CD4-positive, alpha-beta T cell (primary cell): ENCODE data around the gene TMEM72. TPM values are rescaled to one million over a fixed set of nuclear protein-coding genes. Genes with fewer than 3 reads are reported as not detected.

ENCODE experiments used
- ATAC-seq: fragments of 200-7000 bp; cut with Tn5 transposase; one replicate; pipeline ENCODE4 v1.10.0; 2022; ENCODE audit warnings: mild to moderate bottlenecking; ENCODE audit not compliant: poor library complexity
- CTCF ChIA-PET: fragments of 350-600 bp; sonication (Branson Sonifier 250); formaldehyde crosslinking; loops from one replicate; lab custom pipeline; 2021; ENCODE audit warnings: antibody characterized with exemption, inconsistent platforms; lab: Charles Lee
- POLR2A ChIA-PET: fragments of 350-600 bp; sonication (Branson Sonifier 250); formaldehyde crosslinking; loops from one replicate; lab custom pipeline; 2021; ENCODE audit warnings: antibody characterized with exemption, inconsistent platforms; lab: Charles Lee
- DNase-seq, 14 experiments: peaks; one replicate each; pipeline ENCODE4 v3.0.0-alpha.2; 2013 to 2020; ENCODE audit warnings: mixed read lengths in 2 of 14
- H3K27ac ChIP-seq, 2 donors: one replicate each; pipeline versions ENCODE4 v1.5.1 to v1.7.0; 2013; ENCODE audit warnings: low read length in 2 of 2, low read depth in 1 of 2, mild to moderate bottlenecking in 1 of 2
- H3K27me3 ChIP-seq, 2 experiments: 1 replicate in 1 of 2; 2 replicates in 1 of 2; pipeline versions ENCODE4 v1.6.1 to v1.7.0; 2013; ENCODE audit warnings: low read length in 2 of 2, control low read depth in 1 of 2, mild to moderate bottlenecking in 1 of 2, moderate library complexity in 1 of 2; ENCODE audit not compliant: insufficient read depth in 2 of 2, control insufficient read depth in 1 of 2
- H3K36me3 ChIP-seq: one replicate; pipeline ENCODE4 v1.6.1; 2013; ENCODE audit warnings: low read length, control low read depth; ENCODE audit not compliant: insufficient read depth
- H3K4me1 ChIP-seq: one replicate; pipeline ENCODE4 v1.6.1; 2013; ENCODE audit warnings: low read length, control low read depth; ENCODE audit not compliant: insufficient read depth
- H3K4me3 ChIP-seq: one replicate; pipeline ENCODE4 v1.5.1; 2013; ENCODE audit warnings: mild to moderate bottlenecking, low read length, moderate library complexity
- H3K9me3 ChIP-seq, 2 experiments: 1 replicate in 1 of 2; 2 replicates in 1 of 2; pipeline versions ENCODE4 v1.6.1 to v1.7.0; 2013; ENCODE audit warnings: low read length in 2 of 2, mild to moderate bottlenecking in 2 of 2, control low read depth in 1 of 2, moderate library complexity in 1 of 2; ENCODE audit not compliant: control insufficient read depth in 1 of 2, insufficient read depth in 1 of 2
- H3K27ac Mint-ChIP-seq: one replicate; pipeline ENCODE4 v1.8.0; 2020; ENCODE audit warnings: mixed read lengths
- H3K27me3 Mint-ChIP-seq: one replicate; pipeline ENCODE4 v1.8.0; 2021; ENCODE audit warnings: mixed read lengths
- H3K36me3 Mint-ChIP-seq: one replicate; pipeline ENCODE4 v1.8.0; 2021; ENCODE audit warnings: low read depth, mixed read lengths
- H3K4me1 Mint-ChIP-seq: one replicate; pipeline ENCODE4 v1.8.0; 2021; ENCODE audit warnings: low read depth, mixed read lengths
- H3K4me3 Mint-ChIP-seq: one replicate; pipeline ENCODE4 v1.8.0; 2020; ENCODE audit warnings: mild to moderate bottlenecking, mixed read lengths
- H3K9me3 Mint-ChIP-seq: one replicate; pipeline ENCODE4 v1.8.0; 2020; ENCODE audit warnings: mixed read lengths
- CTCF ChIP-seq: fragments of 200-600 bp; IDR thresholded peaks from one replicate; pipeline ENCODE4 v1.8.0; 2022; ENCODE audit warnings: antibody characterized with exemption, mild to moderate bottlenecking
- intact Hi-C, 2 experiments: fragments of 100-400 bp; cut with DNase I in 1 of 2; cut with micrococcal nuclease in 1 of 2; formaldehyde crosslinking; loops; one replicate each; pipeline versions ENCODE4 v1.15.1 to v1.9.0; 2023 to 2025; cut with DNase I, micrococcal nuclease
- total RNA-seq, 174 experiments: library from RNA in 2 of 174; stranded (reverse) in 2 of 174; gene quantifications; one replicate each; pipeline ENCODE4 v1.2.3 and lab custom pipeline; 2021 to 2026

Gene TMEM72
- total RNA-seq, 2 experiments from 2014 or later = not detected

DNA sequence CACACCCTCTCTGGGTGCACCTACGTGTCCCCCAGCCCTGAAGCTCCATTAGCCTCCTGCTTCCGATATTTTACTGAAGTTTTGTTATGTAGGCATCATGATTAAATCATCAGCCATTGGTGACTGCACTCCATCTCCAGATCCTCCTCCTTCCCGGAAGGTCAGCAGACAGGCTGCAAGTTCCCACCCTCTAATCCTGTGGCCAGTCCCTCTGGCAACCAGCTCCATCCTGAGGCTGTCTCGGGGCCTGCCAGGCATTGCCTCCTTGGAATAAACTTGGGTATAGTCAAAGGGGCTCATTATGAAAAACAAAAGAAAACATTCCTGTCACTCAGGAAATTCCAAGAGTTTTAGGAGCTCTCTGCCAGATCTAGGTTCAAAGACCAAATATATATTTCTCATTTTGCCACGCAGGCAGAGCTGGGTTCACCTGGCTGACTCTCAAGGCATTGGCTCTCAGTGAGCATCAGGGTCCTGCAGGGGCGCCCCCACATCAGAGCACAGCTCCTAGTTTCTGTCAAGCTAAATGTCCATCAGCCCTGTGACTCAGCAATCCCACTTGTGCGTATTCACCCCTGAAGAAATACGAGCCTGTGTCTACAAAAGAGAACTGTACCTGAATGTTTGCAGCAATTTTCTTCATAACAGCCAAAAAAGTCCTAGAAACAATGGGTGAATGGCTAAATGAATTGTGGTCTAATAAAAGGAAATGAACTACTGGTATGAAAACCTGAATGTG lies 27.4 kb upstream of the TMEM72 start:
- Histone ChIP-seq H3K9me3 (no peaks in the 10 kb centered on the region), H3K36me3 (no peaks in the 10 kb centered on the region), H3K4me3 (no peak overlapping the region), H3K27me3 (peaks cover 0 to 5% of the 10 kb centered on the region in 2 experiments), H3K4me1 (peaks cover 6% of the 10 kb centered on the region), H3K27ac (no peak overlapping the region)
- no peak for TF ChIP-seq CTCF
- Mint-ChIP-seq H3K4me1 (peaks cover 4% of the 10 kb centered on the region), H3K36me3 (no peaks in the 10 kb centered on the region), H3K9me3 (no peaks in the 10 kb centered on the region), H3K4me3 (no peak overlapping the region), H3K27me3 (peaks cover 14% of the 10 kb centered on the region), H3K27ac (no peak overlapping the region)
- intact Hi-C loops = no loop called here
- DNase-seq (no peak), ATAC-seq (no peak)
- POLR2A ChIA-PET = no interaction called here
- CTCF ChIA-PET = no interaction called here

GRCh38 chr10:44885710-44886109 lies 25.4 kb upstream of the TMEM72 start:
- Histone ChIP-seq H3K4me3 (no peak overlapping the region), H3K27me3 (peaks cover 0 to 3% of the 10 kb centered on the region in 2 experiments), H3K36me3 (no peaks in the 10 kb centered on the region), H3K27ac (no peak overlapping the region), H3K4me1 (no peaks in the 10 kb centered on the region), H3K9me3 (no peaks in the 10 kb centered on the region)
- no peak for TF ChIP-seq CTCF
- no peak overlapping the region for H3K4me3 Mint-ChIP-seq
- intact Hi-C loops = no loop called here
- H3K27me3 Mint-ChIP-seq = peaks cover 7% of the 10 kb centered on the region
- H3K36me3 Mint-ChIP-seq = no peaks in the 10 kb centered on the region
- H3K27ac Mint-ChIP-seq = no peak overlapping the region
- POLR2A ChIA-PET = no interaction called here
- DNase-seq = no peak
- H3K9me3 Mint-ChIP-seq = no peaks in the 10 kb centered on the region
- no peak for ATAC-seq
- CTCF ChIA-PET = no interaction called here
- H3K4me1 Mint-ChIP-seq = no peaks in the 10 kb centered on the region

GRCh38 chr10:44886966-44887365 lies 24.2 kb upstream of the TMEM72 start:
- no peaks in the 10 kb centered on the region for H3K9me3 Mint-ChIP-seq
- no peaks in the 10 kb centered on the region for H3K36me3 Mint-ChIP-seq
- no peaks in the 10 kb centered on the region for H3K4me1 ChIP-seq
- intact Hi-C loops = no loop called here
- no peak overlapping the region for H3K4me3 ChIP-seq
- H3K27me3 ChIP-seq = peaks cover 0 to 2% of the 10 kb centered on the region in 2 experiments
- no peaks in the 10 kb centered on the region for H3K9me3 ChIP-seq
- H3K4me1 Mint-ChIP-seq = no peaks in the 10 kb centered on the region
- DNase-seq = no peak
- H3K4me3 Mint-ChIP-seq = no peak overlapping the region
- TF ChIP-seq CTCF = no peak
- no peak overlapping the region for H3K27ac Mint-ChIP-seq
- no peaks in the 10 kb centered on the region for H3K36me3 ChIP-seq
- CTCF ChIA-PET = no interaction called here
- no peak overlapping the region for H3K27ac ChIP-seq
- no peak for ATAC-seq
- H3K27me3 Mint-ChIP-seq = peaks cover 7% of the 10 kb centered on the region
- POLR2A ChIA-PET = no interaction called here
